Lung (tissue), 12 donors: Measurements from ENCODE around the gene PTPRH. TPM values are rescaled to one million over a fixed set of nuclear protein-coding genes. Genes with fewer than 3 reads are reported as not detected.

ENCODE experiments used
- ATAC-seq: fragments of 200-7000 bp; cut with Tn5 transposase; one replicate; pipeline ENCODE4 v1.9.1; 2020; ENCODE audit warnings: moderate number of reproducible peaks; ENCODE audit not compliant: insufficient read depth, low FRiP score
- DNase-seq, 3 donors: peaks; one replicate each; pipeline ENCODE4 v3.0.0-alpha.2; 2013 to 2017
- H3K27ac ChIP-seq, 2 donors: one replicate each; pipeline ENCODE4 v1.5.1; 2013; ENCODE audit warnings: mild to moderate bottlenecking in 2 of 2, moderate library complexity in 2 of 2, control low read depth in 1 of 2, inconsistent platforms in 1 of 2, low read depth in 1 of 2, low read length in 1 of 2
- H3K27me3 ChIP-seq, 3 donors: one replicate each; pipeline ENCODE4 v1.5.1; 2013; ENCODE audit warnings: low read length in 2 of 3; ENCODE audit not compliant: control insufficient read depth in 3 of 3, insufficient read depth in 3 of 3
- H3K36me3 ChIP-seq, 4 donors: one replicate each; pipeline ENCODE4 v1.5.1; 2013; ENCODE audit warnings: low read length in 4 of 4, mild to moderate bottlenecking in 1 of 4, moderate library complexity in 1 of 4; ENCODE audit not compliant: control insufficient read depth in 4 of 4, insufficient read depth in 4 of 4
- H3K4me1 ChIP-seq, 5 donors: one replicate each; pipeline ENCODE4 v1.5.1; 2013; ENCODE audit warnings: low read length in 5 of 5, mild to moderate bottlenecking in 2 of 5, moderate library complexity in 1 of 5; ENCODE audit not compliant: control insufficient read depth in 5 of 5, insufficient read depth in 5 of 5
- H3K4me3 ChIP-seq: one replicate; pipeline ENCODE4 v1.5.1; 2013; ENCODE audit warnings: mild to moderate bottlenecking, control low read depth, moderate library complexity
- H3K9ac ChIP-seq, 2 donors: one replicate each; pipeline ENCODE4 v1.5.1; 2013; ENCODE audit warnings: low read length in 2 of 2, control low read depth in 1 of 2; ENCODE audit not compliant: insufficient read depth in 1 of 2
- H3K9me3 ChIP-seq, 4 donors: one replicate each; pipeline ENCODE4 v1.5.1; 2013; ENCODE audit warnings: low read length in 3 of 4, mild to moderate bottlenecking in 1 of 4, moderate library complexity in 1 of 4; ENCODE audit not compliant: control insufficient read depth in 4 of 4, insufficient read depth in 3 of 4
- CTCF ChIP-seq: IDR thresholded peaks from 2 replicates; pipeline ENCODE4 v1.5.1; 2012; ENCODE audit warnings: mild to moderate bottlenecking; ENCODE audit errors: control extremely low read depth, extremely low read depth
- WGBS, 2 donors: extraction: QIAGEN DNeasy Blood & Tissue Kit; methylation state at CpG; one replicate each; pipeline ENCODE4 v1.1.7; 2013; 5-methylcytosine and 5-hydroxymethylcytosine counted together
- polyA plus RNA-seq, 2 donors: library from polyadenylated mRNA; stranded (reverse); fragments of 200-250 nt; gene quantifications; one replicate each; pipeline ENCODE4 v1.2.1, GENCODE V29; 2013
- total RNA-seq, 2 donors: library from RNA; depleted of rRNA in 1 of 2; stranded (reverse); fragments of >200 nt in 1 of 2; gene quantifications; one replicate each; pipeline ENCODE4 v1.2.1, GENCODE V29; 2014 to 2021
- donor health status: control.
- donor health status: control.
- donor health status: Bipolar disorder and iron deficiency.
- donor health status: healthy.
- donor health status: DM: yes; HTN: yes; CAD: no.

Gene PTPRH
- total and polyA plus RNA-seq, 4 donors, result 0.22 to 1.3 (median 0.51) TPM

DNA sequence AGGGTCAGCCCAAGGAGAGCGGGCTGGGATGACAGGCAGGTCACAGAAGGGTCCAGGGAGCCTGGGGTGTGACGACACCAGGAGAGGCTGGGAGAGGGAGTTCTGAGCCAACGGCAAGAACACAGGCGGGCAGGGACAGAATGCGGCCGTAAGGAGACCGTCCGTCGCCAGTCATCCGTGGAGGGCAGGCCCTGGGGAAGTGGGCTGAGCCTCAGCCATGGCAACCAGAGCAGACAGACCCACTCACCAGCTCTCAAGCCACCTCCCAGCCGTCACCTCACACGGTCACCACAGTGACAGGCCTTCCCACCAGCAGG is 22.9 kb upstream of the PTPRH start:
- Histone ChIP-seq H3K9me3 (no peaks in the 10 kb centered on the region), H3K27me3 (no peaks in the 10 kb centered on the region), H3K27ac (no peak overlapping the region), H3K36me3 (peaks cover 24 to 74% (median 29%) of the 10 kb centered on the region in 4 donors), H3K9ac (no peak overlapping the region), H3K4me3 (no peak overlapping the region), H3K4me1 (no peaks in the 10 kb centered on the region)
- WGBS, 2 donors, result 80 to 90% methylated on average over 12 of the region's 12 CpGs
- no peak for TF ChIP-seq CTCF
- DNase-seq (no peak), ATAC-seq (no peak)

- H3K27ac ChIP-seq, result no peak overlapping the region
- no peak for TF ChIP-seq CTCF
- H3K4me3 ChIP-seq, result no peak overlapping the region
- no peaks in the 10 kb centered on the region for H3K4me1 ChIP-seq
- no peaks in the 10 kb centered on the region for H3K27me3 ChIP-seq
- H3K9ac ChIP-seq, result no peak overlapping the region
- 93 to 96% methylated on average over 30 of the region's 30 CpGs for WGBS, 2 donors
- DNase-seq (no peak), ATAC-seq (no peak)
- no peaks in the 10 kb centered on the region for H3K9me3 ChIP-seq
- peaks cover 19 to 73% (median 26%) of the 10 kb centered on the region in 4 donors for H3K36me3 ChIP-seq
These were observed 22.3 kb upstream of the PTPRH start for GRCh38 chr19:55231391-55232285.

GRCh38 chr19:55230780-55231179 is 21.5 kb upstream of the PTPRH start:
- no peaks in the 10 kb centered on the region for H3K27me3 ChIP-seq
- no peak overlapping the region for H3K27ac ChIP-seq
- H3K36me3 ChIP-seq, result peaks cover 15 to 73% (median 22%) of the 10 kb centered on the region in 4 donors
- 92 to 96% methylated on average over 12 to 13 of the region's 13 CpGs for WGBS, 2 donors
- H3K4me3 ChIP-seq, result no peak overlapping the region
- no peaks in the 10 kb centered on the region for H3K4me1 ChIP-seq
- ATAC-seq (no peak), DNase-seq (no peak)
- no peak for TF ChIP-seq CTCF
- no peak overlapping the region for H3K9ac ChIP-seq
- H3K9me3 ChIP-seq, result no peaks in the 10 kb centered on the region

DNA sequence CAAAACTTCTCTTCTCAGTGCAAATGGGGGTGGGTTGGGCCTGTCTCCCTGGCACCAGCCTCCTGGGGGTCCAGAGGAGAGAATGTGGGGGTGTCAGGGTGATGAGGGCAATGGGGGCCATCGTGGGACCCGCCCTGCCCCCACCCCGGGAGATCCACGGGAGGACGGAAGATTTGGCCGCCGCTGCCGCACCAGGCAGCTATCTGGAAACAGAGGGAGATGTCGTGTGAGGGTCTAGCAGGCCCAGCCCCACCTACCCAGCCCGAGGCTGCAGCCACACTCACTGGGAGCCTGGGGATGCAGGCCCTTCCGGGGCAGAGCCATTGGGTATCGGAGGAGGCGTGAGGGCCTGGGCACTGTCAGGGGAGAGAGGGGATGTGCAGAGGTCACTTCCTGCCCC is 21.0 kb upstream of the PTPRH start:
- H3K36me3 ChIP-seq, result peaks cover 14 to 73% (median 22%) of the 10 kb centered on the region in 4 donors

More for the DNA sequence above, 21.0 kb upstream of the PTPRH start:
- DNase-seq, result no peak
- 84 to 92% methylated on average over 12 to 13 of the region's 13 CpGs for WGBS, 2 donors
- H3K27me3 ChIP-seq, result no peaks in the 10 kb centered on the region
- H3K4me3 ChIP-seq, result no peak overlapping the region
- no peaks in the 10 kb centered on the region for H3K9me3 ChIP-seq
- no peak for TF ChIP-seq CTCF
- ATAC-seq, result no peak
- no peak overlapping the region for H3K27ac ChIP-seq
- H3K4me1 ChIP-seq, result no peaks in the 10 kb centered on the region
- H3K9ac ChIP-seq, result no peak overlapping the region
